ENCODE measurements around the gene GPC1.

Gene GPC1

GRCh38 chr2:240411261-240412160 is 24.0 kb upstream of the GPC1 start:
- no peak overlapping the region for H3K27ac ChIP-seq
- DNase-seq (ENCODE audit: low read depth, low spot score): no peak

GRCh38 chr2:240412211-240412861 is 23.1 kb upstream of the GPC1 start:
- H3K27ac ChIP-seq: no peak overlapping the region
- no peak for DNase-seq (ENCODE audit: low read depth, low spot score)

GRCh38 chr2:240412975-240413812 is 22.3 kb upstream of the GPC1 start:
- no peak for DNase-seq (ENCODE audit: low read depth, low spot score)
- H3K27ac ChIP-seq: no peak overlapping the region

GRCh38 chr2:240413813-240414429 is 21.5 kb upstream of the GPC1 start:
- DNase-seq (ENCODE audit: low read depth, low spot score): no peak
- no peak overlapping the region for H3K27ac ChIP-seq

GRCh38 chr2:240416821-240417220 is 18.6 kb upstream of the GPC1 start:
- DNase-seq (ENCODE audit: low read depth, low spot score): no peak
- no peak overlapping the region for H3K27ac ChIP-seq

GRCh38 chr2:240418311-240418710 is 17.2 kb upstream of the GPC1 start:
- DNase-seq (ENCODE audit: low read depth, low spot score): no peak
- H3K27ac ChIP-seq: no peak overlapping the region

- no peak overlapping the region for H3K27ac ChIP-seq
- DNase-seq (ENCODE audit: low read depth, low spot score): no peak
Observed at GRCh38 chr2:240419271-240419670, 16.2 kb upstream of the GPC1 start.

- no peak for DNase-seq (ENCODE audit: low read depth, low spot score)
- H3K27ac ChIP-seq: no peak overlapping the region
Observed at GRCh38 chr2:240419723-240420122, 15.7 kb upstream of the GPC1 start.

GRCh38 chr2:240420206-240421104 is 15.0 kb upstream of the GPC1 start:
- H3K27ac ChIP-seq: no peak overlapping the region
- no peak for DNase-seq (ENCODE audit: low read depth, low spot score)

GRCh38 chr2:240421381-240421780 is 14.1 kb upstream of the GPC1 start:
- DNase-seq (ENCODE audit: low read depth, low spot score): no peak

GRCh38 chr2:240422658-240423329 is 12.7 kb upstream of the GPC1 start:
- no peak overlapping the region for H3K27ac ChIP-seq
- DNase-seq (ENCODE audit: low read depth, low spot score): no peak

More at GRCh38 chr2:240421381-240421780, 14.1 kb upstream of the GPC1 start:
- no peak overlapping the region for H3K27ac ChIP-seq

- no peak for DNase-seq (ENCODE audit: low read depth, low spot score)
- no peak overlapping the region for H3K27ac ChIP-seq
Observed at GRCh38 chr2:240423788-240424191, 11.7 kb upstream of the GPC1 start.

- no peak for DNase-seq (ENCODE audit: low read depth, low spot score)
- no peak overlapping the region for H3K27ac ChIP-seq
Observed at GRCh38 chr2:240424341-240425235, 10.9 kb upstream of the GPC1 start.

- no peak for DNase-seq (ENCODE audit: low read depth, low spot score)
- H3K27ac ChIP-seq: no peak overlapping the region
Observed at GRCh38 chr2:240425236-240425615, 10.2 kb upstream of the GPC1 start.

- no peak overlapping the region for H3K27ac ChIP-seq
- no peak for DNase-seq (ENCODE audit: low read depth, low spot score)
Observed at GRCh38 chr2:240425697-240426096, 9.8 kb upstream of the GPC1 start.

GRCh38 chr2:240426845-240427721 is 8.4 kb upstream of the GPC1 start:
- H3K27ac ChIP-seq: peak overlapping the region; percentile 47
- DNase-seq (ENCODE audit: low read depth, low spot score): peak; percentile 76

- H3K27ac ChIP-seq: no peak overlapping the region
- no peak for DNase-seq (ENCODE audit: low read depth, low spot score)
Observed at GRCh38 chr2:240427729-240428128, 7.7 kb upstream of the GPC1 start.
